ENCODE measurements around the gene CEP78. TPM values are rescaled to one million over a fixed set of nuclear protein-coding genes. Genes with fewer than 3 reads are reported as not detected.

CEP78 gene
- total RNA-seq = 10 to 100 TPM in 1 of 4 donors, 1 to 10 TPM in 3; 4.6 to 10.4 (median 7.4) TPM

- TF ChIP-seq CTCF (IDR thresholded peaks at IDR 0.05) = no peak
- ATAC-seq (ENCODE audit: low FRiP score) (peak; percentile 98), DNase-seq (ENCODE audit: low spot score) (peak; percentile 64)
Measured at GRCh38 chr9:78235762-78236550, at the start of gene CEP78. TSS of gene CEP78 (plus strand) at chr9:78236075. CDS start at chr9:78236351, 276 bp downstream.

GRCh38 chr9:78187763-78188484 lies 48.0 kb upstream of the CEP78 start:
- DNase-seq (ENCODE audit: low spot score) (no peak), ATAC-seq (ENCODE audit: low FRiP score) (no peak)
- no peak for TF ChIP-seq CTCF (IDR thresholded peaks at IDR 0.05)

GRCh38 chr9:78188594-78188993 lies 47.3 kb upstream of the CEP78 start:
- TF ChIP-seq CTCF (IDR thresholded peaks at IDR 0.05) = no peak
- DNase-seq (ENCODE audit: low spot score) = no peak
- no peak for ATAC-seq (ENCODE audit: low FRiP score)

- ATAC-seq (ENCODE audit: low FRiP score) (no peak), DNase-seq (ENCODE audit: low spot score) (no peak)
- no peak for TF ChIP-seq CTCF (IDR thresholded peaks at IDR 0.05)
Measured at GRCh38 chr9:78189001-78189400, 46.9 kb upstream of the CEP78 start.

GRCh38 chr9:78189461-78189860 lies 46.4 kb upstream of the CEP78 start:
- no peak for ATAC-seq (ENCODE audit: low FRiP score)
- TF ChIP-seq CTCF (IDR thresholded peaks at IDR 0.05) = no peak
- no peak for DNase-seq (ENCODE audit: low spot score)

- ATAC-seq (ENCODE audit: low FRiP score) = no peak
- no peak for TF ChIP-seq CTCF (IDR thresholded peaks at IDR 0.05)
- no peak for DNase-seq (ENCODE audit: low spot score)
Measured at GRCh38 chr9:78191931-78192330, 43.9 kb upstream of the CEP78 start.

All from omental fat pad (tissue), 4 donors.